NCI-H345 (cell line): ENCODE data around the gene KRTAP29-1.
"Not testable (repeated sequence)": the region's sequence is repeated elsewhere in the genome, so short reads cannot be mapped to it uniquely, and the experiment has no call there.

ENCODE experiments used
- DNase-seq: peaks from one replicate; lab custom pipeline; 2025; lab: John Stamatoyannopoulos, UW

The KRTAP29-1 gene

GRCh38 chr17:41298458-41299135, 4.1 kb downstream of the KRTAP29-1 start:
- no peak for DNase-seq

GRCh38 chr17:41296846-41297245, 5.8 kb downstream of the KRTAP29-1 start:
- DNase-seq = no peak

- no peak for DNase-seq
Measured at GRCh38 chr17:41294016-41294415, 8.6 kb downstream of the KRTAP29-1 start.

- DNase-seq = no peak
Measured at GRCh38 chr17:41287050-41287449, 15.6 kb downstream of the KRTAP29-1 start.

GRCh38 chr17:41284546-41284945, 18.1 kb downstream of the KRTAP29-1 start:
- DNase-seq = no peak

- no peak for DNase-seq
Measured at GRCh38 chr17:41284043-41284442, 18.6 kb downstream of the KRTAP29-1 start.

- no peak for DNase-seq
Measured at GRCh38 chr17:41278176-41278955, 24.3 kb downstream of the KRTAP29-1 start.

- DNase-seq = not testable (repeated sequence)
Measured at GRCh38 chr17:41275648-41276190, 26.9 kb downstream of the KRTAP29-1 start, which contains the start of gene KRTAP9-7. Gene KRTAP9-7, plus strand, starts transcription at chr17:41275698. Its CDS starts 0 bp downstream, at chr17:41275698.

- DNase-seq = no peak
Measured at GRCh38 chr17:41271858-41272257, 30.8 kb downstream of the KRTAP29-1 start.

GRCh38 chr17:41271323-41271722, 31.3 kb downstream of the KRTAP29-1 start:
- not testable (repeated sequence) for DNase-seq

GRCh38 chr17:41267711-41268110, 34.9 kb downstream of the KRTAP29-1 start:
- no peak for DNase-seq

GRCh38 chr17:41265078-41265477, 37.6 kb downstream of the KRTAP29-1 start, which contains the start of gene KRTAP9-6:
Gene KRTAP9-6, plus strand, starts transcription at chr17:41265378. Its CDS starts 0 bp downstream, at chr17:41265378.
- no peak for DNase-seq

GRCh38 chr17:41264599-41264998, 38.1 kb downstream of the KRTAP29-1 start:
- no peak for DNase-seq

- DNase-seq = no peak
Measured at GRCh38 chr17:41263212-41263611, 39.4 kb downstream of the KRTAP29-1 start.

GRCh38 chr17:41258406-41258805, 44.2 kb downstream of the KRTAP29-1 start:
- no peak for DNase-seq

- DNase-seq = no peak
Measured at GRCh38 chr17:41256291-41256685, 46.4 kb downstream of the KRTAP29-1 start.

- not testable (repeated sequence) for DNase-seq
Measured at GRCh38 chr17:41255381-41256290, 47.0 kb downstream of the KRTAP29-1 start, which contains the start of gene KRTAP9-9. Gene KRTAP9-9, plus strand, starts transcription at chr17:41255384.

GRCh38 chr17:41254861-41255260, 47.8 kb downstream of the KRTAP29-1 start:
- DNase-seq = no peak
